Measurements from ENCODE around the gene COQ7.

COQ7 gene

DNA sequence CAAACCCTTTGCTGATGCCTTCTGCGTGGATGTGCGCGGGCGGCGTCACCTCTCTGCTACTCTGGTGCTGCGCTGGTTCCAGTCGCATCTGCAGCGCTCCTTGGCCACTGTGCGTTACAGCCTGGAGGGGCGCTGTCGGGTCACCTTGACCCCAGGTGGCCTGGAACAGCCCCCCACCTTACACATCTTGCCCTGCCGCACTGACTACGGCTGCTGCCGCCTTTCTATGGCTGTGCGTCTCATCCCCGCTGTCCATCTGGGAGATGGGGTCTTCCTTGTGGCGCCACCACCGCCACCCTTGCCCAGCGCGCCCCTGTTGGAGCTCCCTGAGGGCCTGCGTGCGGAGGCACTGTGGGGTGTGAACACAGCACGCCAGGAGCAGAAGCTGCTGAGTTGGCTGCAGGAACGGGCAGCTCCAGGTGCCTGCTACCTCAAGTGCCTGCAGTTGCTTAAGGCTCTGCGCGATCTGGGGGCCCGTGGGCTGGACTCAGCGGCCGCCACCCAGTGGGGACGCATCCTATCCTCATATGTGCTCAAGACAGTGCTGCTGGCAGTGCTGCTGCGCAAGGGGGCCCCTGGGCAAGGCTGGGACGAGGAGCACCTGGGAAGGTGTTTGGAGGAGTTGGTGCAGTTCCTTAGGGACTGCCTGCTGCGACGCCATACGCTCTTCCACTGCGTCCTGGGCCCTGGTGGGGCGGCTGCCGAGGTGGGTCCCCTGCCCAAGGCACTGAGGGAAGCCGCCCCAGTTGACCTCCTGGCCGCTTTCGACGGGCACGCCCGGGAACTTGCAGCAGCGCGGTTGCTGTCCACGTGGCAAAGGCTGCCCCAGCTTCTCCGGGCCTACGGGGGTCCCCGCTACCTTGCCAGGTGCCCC lies 48.0 kb downstream of the COQ7 start:
- Mint-ChIP-seq H3K27me3 (peaks cover 66% of the 10 kb centered on the region), H3K4me3 (peak overlapping the region; percentile 29 to 51), H3K4me1 (peaks cover 26% of the 10 kb centered on the region), H3K9me3 (no peaks in the 10 kb centered on the region), H3K27ac (no peak overlapping the region)
- DNase-seq = no peak
- no peak for ATAC-seq

- Mint-ChIP-seq H3K27ac (no peak overlapping the region), H3K27me3 (peaks cover 54% of the 10 kb centered on the region), H3K4me1 (peaks cover 26% of the 10 kb centered on the region), H3K9me3 (no peaks in the 10 kb centered on the region), H3K4me3 (no peak overlapping the region)
- ATAC-seq (no peak), DNase-seq (no peak)
These were observed 49.5 kb downstream of the COQ7 start for GRCh38 chr16:19116711-19117449.

GRCh38 chr16:19118938-19119431 lies 51.6 kb downstream of the COQ7 start:
- H3K4me1 Mint-ChIP-seq = peaks cover 22% of the 10 kb centered on the region
- DNase-seq (no peak), ATAC-seq (peak; percentile 29)
- peak overlapping the region; percentile 68 to 85 for H3K4me3 Mint-ChIP-seq
- H3K27me3 Mint-ChIP-seq = peaks cover 41% of the 10 kb centered on the region
- H3K27ac Mint-ChIP-seq = peak overlapping the region; percentile 6 to 72
- no peaks in the 10 kb centered on the region for H3K9me3 Mint-ChIP-seq

GRCh38 chr16:19119564-19119963 lies 52.1 kb downstream of the COQ7 start:
- Mint-ChIP-seq H3K4me1 (peaks cover 22% of the 10 kb centered on the region), H3K27me3 (peaks cover 36% of the 10 kb centered on the region), H3K27ac (peak overlapping the region in 1 of 2 donors; percentile 72), H3K4me3 (peak overlapping the region in 1 of 2 donors; percentile 32), H3K9me3 (no peaks in the 10 kb centered on the region)
- no peak for DNase-seq
- ATAC-seq = no peak

- Mint-ChIP-seq H3K4me1 (peaks cover 19% of the 10 kb centered on the region), H3K27ac (no peak overlapping the region), H3K9me3 (no peaks in the 10 kb centered on the region), H3K27me3 (peaks cover 8% of the 10 kb centered on the region), H3K4me3 (no peak overlapping the region)
- DNase-seq (no peak), ATAC-seq (no peak)
These were observed 56.2 kb downstream of the COQ7 start for GRCh38 chr16:19123535-19124178.

DNA sequence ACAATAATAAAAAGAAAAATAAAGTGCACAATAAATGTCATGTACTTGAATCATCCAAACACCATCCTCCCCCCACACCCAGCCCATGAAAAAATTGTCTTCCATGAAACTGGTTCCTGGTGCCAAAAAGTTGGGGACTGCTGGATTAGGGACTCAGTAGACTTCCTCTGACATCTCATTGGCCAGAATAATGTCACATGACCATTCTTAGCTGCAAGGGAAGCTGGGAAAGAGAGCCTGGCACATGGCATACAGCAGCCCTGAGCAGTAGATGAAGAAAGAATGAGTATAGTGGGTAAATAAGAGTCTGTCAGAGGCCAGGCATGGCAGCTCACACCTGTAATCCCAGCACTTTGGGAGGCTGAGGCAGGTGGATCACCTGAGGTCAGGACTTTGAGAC lies 58.9 kb downstream of the COQ7 start:
- H3K27ac Mint-ChIP-seq = no peak overlapping the region
- DNase-seq = no peak
- ATAC-seq = no peak
- no peaks in the 10 kb centered on the region for H3K9me3 Mint-ChIP-seq
- H3K4me1 Mint-ChIP-seq = peaks cover 22% of the 10 kb centered on the region
- peaks cover 8% of the 10 kb centered on the region for H3K27me3 Mint-ChIP-seq
- no peak overlapping the region for H3K4me3 Mint-ChIP-seq

DNA sequence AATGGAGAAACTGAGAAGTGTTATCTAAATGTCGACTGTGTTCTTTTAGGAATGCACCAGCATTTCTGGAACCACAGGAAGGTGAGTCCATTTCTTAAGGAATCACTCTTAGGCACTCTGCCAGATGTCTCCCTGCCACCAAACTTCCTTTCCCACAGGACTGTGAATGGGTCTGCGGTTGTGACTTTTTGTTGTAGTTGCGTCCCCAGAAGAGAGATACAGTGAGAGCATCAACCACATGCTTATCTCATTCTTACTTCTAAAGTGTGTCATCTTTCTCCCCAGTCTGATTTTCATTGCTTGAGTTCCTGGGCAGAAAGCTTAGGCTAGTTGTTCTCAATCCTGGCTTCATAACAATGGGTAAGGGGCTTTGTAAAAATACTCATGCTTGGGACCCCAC lies 59.8 kb downstream of the COQ7 start:
- Mint-ChIP-seq H3K4me3 (no peak overlapping the region), H3K4me1 (peaks cover 26% of the 10 kb centered on the region), H3K9me3 (no peaks in the 10 kb centered on the region), H3K27me3 (peaks cover 7% of the 10 kb centered on the region), H3K27ac (no peak overlapping the region)
- DNase-seq (no peak), ATAC-seq (no peak)

DNA sequence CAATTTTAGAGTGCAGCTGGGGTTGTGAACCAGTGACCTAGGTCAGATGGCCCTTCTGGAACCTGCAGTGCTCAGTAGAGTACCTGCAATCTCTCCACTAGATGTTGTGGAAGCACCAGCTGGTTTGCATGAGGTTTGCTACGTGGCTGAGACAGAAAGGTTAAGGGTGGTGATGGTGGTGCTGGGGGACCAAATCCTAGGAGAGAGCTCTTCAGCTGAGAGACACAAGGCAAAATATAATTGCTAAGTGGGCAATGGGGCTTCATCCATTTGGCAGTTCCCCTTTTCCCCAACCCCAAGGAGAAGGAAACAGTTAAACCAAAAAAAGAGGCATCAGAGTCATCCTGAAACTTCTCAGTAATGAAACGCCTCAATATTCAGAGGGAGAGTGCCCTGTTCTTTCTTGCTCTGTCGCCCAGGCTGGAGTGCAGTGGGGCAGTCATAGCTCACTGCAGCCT lies 60.3 kb downstream of the COQ7 start:
- Mint-ChIP-seq H3K27ac (no peak overlapping the region), H3K27me3 (peaks cover 2% of the 10 kb centered on the region), H3K9me3 (no peaks in the 10 kb centered on the region), H3K4me3 (no peak overlapping the region), H3K4me1 (peaks cover 26% of the 10 kb centered on the region)
- peak; percentile 66 for ATAC-seq
- DNase-seq = no peak

DNA sequence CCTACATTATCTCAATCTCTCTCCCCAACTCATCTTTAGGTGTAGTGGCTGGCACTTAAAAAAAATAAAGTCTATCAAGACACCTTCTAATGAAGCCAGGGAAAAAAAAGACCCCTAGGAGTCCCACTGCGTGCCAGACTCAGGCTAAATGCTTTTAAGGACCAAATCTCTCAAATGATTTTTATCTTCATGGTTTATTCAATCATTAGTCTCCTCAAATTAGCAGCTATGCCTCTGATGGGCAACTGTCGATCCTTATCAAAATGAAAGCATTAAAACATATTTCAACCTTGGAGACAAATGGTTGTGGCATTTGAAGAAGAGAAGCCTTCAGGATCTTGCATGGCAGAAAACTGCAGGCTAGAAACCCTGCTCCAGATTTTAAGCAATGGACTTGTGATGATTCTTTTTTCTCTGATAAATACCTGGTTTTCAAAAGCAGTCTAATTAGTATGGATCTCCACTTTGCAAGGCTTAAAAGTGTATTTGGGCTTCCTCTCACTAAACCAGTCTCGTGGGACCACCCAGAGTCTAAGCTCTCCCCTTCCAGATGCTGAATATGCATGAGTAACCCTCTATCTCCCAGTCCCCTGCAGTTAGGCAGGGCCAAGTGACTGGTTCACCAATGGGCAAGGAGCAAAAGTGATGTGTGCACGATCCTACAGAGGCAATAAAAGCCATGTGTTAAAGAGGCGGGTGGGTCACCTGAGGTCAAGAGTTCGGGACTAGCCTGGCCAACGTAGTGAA lies 61.2 kb downstream of the COQ7 start:
- Mint-ChIP-seq H3K27ac (peak overlapping the region in 1 of 2 donors; percentile 79), H3K4me1 (peaks cover 26% of the 10 kb centered on the region), H3K4me3 (no peak overlapping the region), H3K9me3 (no peaks in the 10 kb centered on the region), H3K27me3 (no peaks in the 10 kb centered on the region)
- DNase-seq (no peak), ATAC-seq (no peak)
